Keratinocyte (primary cell): ENCODE results near the gene LZTFL1. TPM values are rescaled to one million over a fixed set of nuclear protein-coding genes. Genes with fewer than 3 reads are reported as not detected.

Source experiments
- DNase-seq: peaks from one replicate; pipeline ENCODE4 v3.0.0-alpha.2; 2011; ENCODE audit warnings: low read depth, missing footprints, low spot score
- FAIRE-seq: peaks from 2 replicates; lab custom pipeline; 2011; peaks lifted over from hg19 to GRCh38; lab: Jason Lieb, UNC
- H2AFZ ChIP-seq: 2 replicates; pipeline ENCODE4 v1.6.0; 2012; ENCODE audit warnings: low read length, control low read depth, inconsistent platforms; ENCODE audit not compliant: control insufficient read depth
- H3K27ac ChIP-seq: 2 replicates; pipeline ENCODE4 v1.5.1; 2011; ENCODE audit warnings: low read length; ENCODE audit not compliant: control insufficient read depth, insufficient read depth
- H3K27me3 ChIP-seq: 3 replicates; pipeline ENCODE4 v1.6.0; 2011; ENCODE audit warnings: low read length; ENCODE audit not compliant: control insufficient read depth, insufficient read depth; ENCODE audit errors: extremely low read depth
- H3K36me3 ChIP-seq, 2 experiments: 2 replicates in 1 of 2; 3 replicates in 1 of 2; pipeline ENCODE4 v1.5.1; 2011; ENCODE audit warnings: low read length in 2 of 2, mild to moderate bottlenecking in 1 of 2; ENCODE audit not compliant: control insufficient read depth in 2 of 2, insufficient read depth in 2 of 2; ENCODE audit errors: extremely low read depth in 1 of 2
- H3K4me1 ChIP-seq: 3 replicates; pipeline ENCODE4 v1.5.1; 2011; ENCODE audit warnings: low read length; ENCODE audit not compliant: control insufficient read depth, insufficient read depth; ENCODE audit errors: extremely low read depth
- H3K4me2 ChIP-seq: 3 replicates; pipeline ENCODE4 v1.6.0; 2011; ENCODE audit warnings: low read depth, low read length; ENCODE audit not compliant: control insufficient read depth, insufficient read depth; ENCODE audit errors: extremely low read depth
- H3K4me3 ChIP-seq, 3 experiments: fragments of 200-600 bp in 1 of 3; sonication (generic) in 1 of 3; 2 replicates in 2 of 3; 3 replicates in 1 of 3; pipeline ENCODE4 v1.5.1; 2011 to 2016; ENCODE audit warnings: low read length in 3 of 3, mild to moderate bottlenecking in 3 of 3, control low read depth in 2 of 3, inconsistent platforms in 1 of 3, low read depth in 1 of 3, mixed read lengths in 1 of 3, mixed run types in 1 of 3, moderate library complexity in 1 of 3; ENCODE audit not compliant: control insufficient read depth in 2 of 3, insufficient read depth in 2 of 3; ENCODE audit errors: extremely low read depth in 1 of 3
- H3K79me2 ChIP-seq: 2 replicates; pipeline ENCODE4 v1.6.0; 2012; ENCODE audit warnings: low read length; ENCODE audit not compliant: control insufficient read depth, insufficient read depth
- H3K9ac ChIP-seq: 3 replicates; pipeline ENCODE4 v1.6.0; 2011; ENCODE audit warnings: low read length; ENCODE audit not compliant: control insufficient read depth, insufficient read depth; ENCODE audit errors: extremely low read depth
- H3K9me1 ChIP-seq: 3 replicates; pipeline ENCODE4 v1.6.0; 2011; ENCODE audit warnings: low read length; ENCODE audit not compliant: control insufficient read depth, insufficient read depth; ENCODE audit errors: extremely low read depth
- H3K9me3 ChIP-seq: 2 replicates; pipeline ENCODE4 v1.5.1; 2012; ENCODE audit warnings: low read depth, low read length; ENCODE audit not compliant: control insufficient read depth
- H4K20me1 ChIP-seq: 3 replicates; pipeline ENCODE4 v1.6.0; 2011; ENCODE audit warnings: low read length; ENCODE audit not compliant: control insufficient read depth, insufficient read depth; ENCODE audit errors: extremely low read depth
- CTCF ChIP-seq, 3 experiments: IDR thresholded peaks in 1 of 3; conservative IDR thresholded peaks in 1 of 3; optimal IDR thresholded peaks in 1 of 3; 2 replicates in 2 of 3; 3 replicates in 1 of 3; pipeline versions ENCODE3 to v1.5.1; 2011; ENCODE audit warnings: low read length in 3 of 3, mild to moderate bottlenecking in 3 of 3, moderate library complexity in 2 of 3, control low read depth in 1 of 3, inconsistent platforms in 1 of 3; ENCODE audit not compliant: insufficient read depth in 2 of 3; ENCODE audit errors: extremely low read depth in 1 of 3
- EZH2 ChIP-seq: IDR thresholded peaks from one replicate; pipeline ENCODE4 v1.6.1; 2012; ENCODE audit warnings: inconsistent platforms, mild to moderate bottlenecking, low read length, moderate library complexity
- dilution Hi-C: fragments of 300-500 bp; cut with MboI; formaldehyde crosslinking; loops from one replicate; pipeline ENCODE4 v1.7.0; 2020; ENCODE audit warnings: low sequenced_read_pairs; ENCODE audit not compliant: extremely low pct_ligation_motif_present
- polyA plus RNA-seq, 5 experiments: library from polyadenylated mRNA; depleted of rRNA in 3 of 5; stranded (reverse) in 3 of 5; stranded (forward) in 1 of 5; unstranded in 1 of 5; fragments of >200 nt; gene quantifications; 1 replicate in 1 of 5; 2 replicates in 3 of 5; 3 replicates in 1 of 5; pipeline versions ENCODE4 v1.2.1 to v1.2.3, GENCODE V29; 2011 to 2012; ENCODE audit warnings: missing spikeins in 2 of 5, low read depth in 1 of 5, low replicate concordance in 1 of 5

LZTFL1 gene
- polyA plus RNA-seq, 1 donor (not counting 4 experiments of a cell fraction or from before 2014, with no cell fraction given) = 17.9 TPM

- Histone ChIP-seq H4K20me1 (no peaks in the 10 kb centered on the region), H3K9me1 (no peaks in the 10 kb centered on the region), H3K36me3 (no peaks in the 10 kb centered on the region), H3K4me1 (no peaks in the 10 kb centered on the region), H3K9me3 (no peaks in the 10 kb centered on the region), H3K27ac (no peak overlapping the region), H2AFZ (no peak overlapping the region), H3K4me2 (no peak overlapping the region), H3K79me2 (no peaks in the 10 kb centered on the region), H3K4me3 (no peak overlapping the region), H3K27me3 (peaks cover 12% of the 10 kb centered on the region), H3K9ac (no peak overlapping the region)
- TF ChIP-seq EZH2 (no peak), CTCF (optimal IDR thresholded peaks at IDR 0.05 in 1 of 3, IDR thresholded peaks at IDR 0.05 in 1 of 3, conservative IDR thresholded peaks at IDR 0.05 in 1 of 3; ENCODE audit: extremely low read depth in 1 of 3, insufficient read depth in 2 of 3, low read length in 3 of 3) (no peak)
- dilution Hi-C loops = no loop called here
- DNase-seq (no peak), FAIRE-seq (no peak)
These were observed 26.3 kb upstream of the LZTFL1 start for GRCh38 chr3:45868213-45868612.

GRCh38 chr3:45865563-45865962, 23.6 kb upstream of the LZTFL1 start:
- no peak overlapping the region for H3K27ac ChIP-seq
- H4K20me1 ChIP-seq = no peaks in the 10 kb centered on the region
- H3K4me2 ChIP-seq = no peak overlapping the region
- DNase-seq (no peak), FAIRE-seq (no peak)
- dilution Hi-C loops = no loop called here
- TF ChIP-seq EZH2 (no peak), CTCF (optimal IDR thresholded peaks at IDR 0.05 in 1 of 3, IDR thresholded peaks at IDR 0.05 in 1 of 3, conservative IDR thresholded peaks at IDR 0.05 in 1 of 3; ENCODE audit: extremely low read depth in 1 of 3, insufficient read depth in 2 of 3, low read length in 3 of 3) (no peak)
- no peaks in the 10 kb centered on the region for H3K36me3 ChIP-seq
- no peaks in the 10 kb centered on the region for H3K9me3 ChIP-seq
- H3K4me1 ChIP-seq = no peaks in the 10 kb centered on the region
- no peaks in the 10 kb centered on the region for H3K79me2 ChIP-seq
- no peak overlapping the region for H2AFZ ChIP-seq
- H3K4me3 ChIP-seq = no peak overlapping the region
- no peaks in the 10 kb centered on the region for H3K9me1 ChIP-seq
- no peak overlapping the region for H3K9ac ChIP-seq
- H3K27me3 ChIP-seq = peaks cover 17% of the 10 kb centered on the region
